HEK293T (cell line): ENCODE data around the gene HPS1.

ENCODE experiments used
- CTCF ChIA-PET: fragments of 350-600 bp; formaldehyde crosslinking; extraction: SDS; loops from one replicate; lab custom pipeline; 2021; ENCODE audit warnings: antibody characterized with exemption, inconsistent platforms; lab: Yijun Ruan, JAX
- POLR2A ChIA-PET: fragments of 350-600 bp; formaldehyde crosslinking; extraction: SDS; loops from one replicate; lab custom pipeline; 2020; ENCODE audit warnings: antibody characterized with exemption, inconsistent platforms; lab: Yijun Ruan, JAX
- DNase-seq: peaks from one replicate; pipeline ENCODE4 v3.0.0; 2012; ENCODE audit warnings: mixed read lengths; ENCODE audit errors: extremely low spot score
- ARNT ChIP-seq: fragments of 450-650 bp; IDR thresholded peaks from 2 replicates; pipeline ENCODE4 v1.6.1; 2017; ENCODE audit warnings: mild to moderate bottlenecking
- BHLHE40 ChIP-seq: fragments of 450-650 bp; IDR thresholded peaks from 2 replicates; pipeline ENCODE4 v1.6.1; 2016; ENCODE audit warnings: mild to moderate bottlenecking, moderate library complexity, borderline replicate concordance
- CTBP1 ChIP-seq: fragments of 450-650 bp; IDR thresholded peaks from 2 replicates; pipeline ENCODE4 v1.6.1; 2016; ENCODE audit warnings: borderline replicate concordance
- ELF4 ChIP-seq: fragments of 450-650 bp; IDR thresholded peaks from 2 replicates; pipeline ENCODE4 v1.6.1; 2017; ENCODE audit warnings: antibody characterized with exemption
- FOXA1 ChIP-seq: fragments of 450-650 bp; IDR thresholded peaks from 2 replicates; pipeline ENCODE4 v1.6.1; 2016; ENCODE audit warnings: mild to moderate bottlenecking
- FOXK2 ChIP-seq: fragments of 450-650 bp; IDR thresholded peaks from 2 replicates; pipeline ENCODE4 v1.6.1; 2016; ENCODE audit warnings: mild to moderate bottlenecking
- FOXM1 ChIP-seq: fragments of 450-650 bp; IDR thresholded peaks from 2 replicates; pipeline ENCODE4 v1.6.1; 2017; ENCODE audit warnings: mild to moderate bottlenecking, borderline replicate concordance
- HDGF ChIP-seq: fragments of 450-650 bp; IDR thresholded peaks from 2 replicates; pipeline ENCODE4 v1.6.1; 2017; ENCODE audit warnings: antibody characterized with exemption, borderline replicate concordance
- L3MBTL2 ChIP-seq: fragments of 450-650 bp; conservative IDR thresholded peaks from 2 replicates; pipeline ENCODE4 v1.6.1; 2016; ENCODE audit warnings: mild to moderate bottlenecking
- LEF1 ChIP-seq: fragments of 450-650 bp; IDR thresholded peaks from 2 replicates; pipeline ENCODE4 v1.6.1; 2017; ENCODE audit warnings: mild to moderate bottlenecking, borderline replicate concordance
- NFRKB ChIP-seq: fragments of 450-650 bp; IDR thresholded peaks from 2 replicates; pipeline ENCODE4 v1.6.1; 2016; ENCODE audit warnings: mild to moderate bottlenecking, moderate library complexity
- PKNOX1 ChIP-seq: fragments of 450-650 bp; IDR thresholded peaks from 2 replicates; pipeline ENCODE4 v1.6.1; 2016
- SP1 ChIP-seq: fragments of 450-650 bp; IDR thresholded peaks from 2 replicates; pipeline ENCODE4 v1.6.1; 2017
- SUZ12 ChIP-seq: fragments of 450-650 bp; IDR thresholded peaks from 2 replicates; pipeline ENCODE4 v1.6.1; 2016; ENCODE audit warnings: mild to moderate bottlenecking
- TARDBP ChIP-seq: fragments of 450-650 bp; IDR thresholded peaks from 2 replicates; pipeline ENCODE4 v1.6.1; 2016
- ZNF384 ChIP-seq: fragments of 450-650 bp; IDR thresholded peaks from 2 replicates; pipeline ENCODE4 v1.6.1; 2016

Gene HPS1

DNA sequence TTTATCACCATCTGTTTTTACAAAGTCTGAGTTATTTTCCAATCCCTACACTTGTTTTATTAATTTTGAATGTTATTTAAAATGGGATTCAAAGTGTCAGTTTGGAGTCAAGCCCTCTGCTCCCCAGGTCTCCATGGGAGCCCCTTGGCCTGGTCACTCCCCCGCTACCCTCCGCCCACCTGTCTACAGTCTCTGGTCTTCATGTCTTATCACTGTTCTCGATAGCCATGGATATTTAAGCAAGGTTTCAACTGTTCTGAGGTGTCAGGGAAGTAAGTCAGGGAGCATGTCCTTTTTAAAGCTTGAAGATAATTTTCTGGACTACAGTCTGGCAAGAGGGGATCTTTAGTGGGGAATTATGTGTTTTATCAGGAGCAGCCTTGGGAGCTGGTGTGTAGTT, 19.1 kb upstream of the HPS1 start:
- POLR2A ChIA-PET: no interaction called here
- CTCF ChIA-PET: interaction anchor here (0.7 kb wide), 1 partner anchor 487 kb away, joined by 4 read pairs; no protein-coding TSS in a partner anchor
- no peak for DNase-seq
- no peak for TF ChIP-seq SUZ12
- no peak for TF ChIP-seq TARDBP
- no peak for TF ChIP-seq FOXK2

DNA sequence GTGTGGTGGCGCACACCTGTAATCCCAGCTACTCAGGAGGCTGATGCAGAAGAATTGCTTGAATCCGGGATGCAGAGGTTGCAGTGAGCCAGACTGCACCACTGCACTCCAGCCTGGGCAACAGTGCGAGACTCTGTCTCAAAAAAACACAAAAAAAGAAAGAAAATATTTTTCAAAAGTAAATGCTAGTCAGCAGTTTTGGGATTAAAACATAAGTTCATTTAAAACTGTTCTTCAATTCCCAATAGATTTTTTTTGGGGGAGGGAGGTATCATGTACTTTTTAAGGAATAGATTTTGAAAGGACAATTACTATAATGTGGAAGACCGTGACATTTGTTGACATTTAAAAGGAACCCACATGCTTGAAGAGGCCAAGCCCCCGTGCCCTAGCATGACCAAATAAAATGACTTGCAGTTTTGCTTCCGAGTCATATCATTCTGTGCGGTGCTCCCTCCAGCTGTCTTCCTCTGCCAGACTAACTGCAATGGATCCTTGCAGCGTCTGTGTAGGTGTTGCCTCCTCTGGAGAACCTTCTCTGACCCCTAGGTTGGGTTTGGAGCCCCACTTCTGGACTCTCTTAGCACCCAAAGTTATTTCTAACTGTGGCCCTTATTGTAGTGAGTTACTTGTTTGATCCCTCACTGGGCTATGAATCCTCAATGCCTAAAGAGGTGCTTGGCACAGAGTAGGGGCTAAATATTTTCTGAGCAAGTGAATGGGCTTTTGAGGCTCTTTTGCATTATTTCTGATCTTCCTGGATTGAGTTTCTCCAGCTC, 17.4 kb upstream of the HPS1 start:
- CTCF ChIA-PET: no interaction called here
- POLR2A ChIA-PET: no interaction called here
- no peak for DNase-seq
- no peak for TF ChIP-seq HDGF
- no peak for TF ChIP-seq LEF1

- DNase-seq: no peak
- ChIA-PET CTCF (no interaction called here), POLR2A (no interaction called here)
- TF ChIP-seq ARNT: no peak
- no peak for TF ChIP-seq FOXM1
- no peak for TF ChIP-seq NFRKB
- TF ChIP-seq ZNF384: no peak
- TF ChIP-seq HDGF: no peak
- no peak for TF ChIP-seq LEF1
- no peak for TF ChIP-seq CTBP1
- no peak for TF ChIP-seq SP1
- TF ChIP-seq TARDBP: no peak
- no peak for TF ChIP-seq PKNOX1
- TF ChIP-seq FOXA1: no peak
Observed at GRCh38 chr10:98463016-98463415, 16.3 kb upstream of the HPS1 start.

DNA sequence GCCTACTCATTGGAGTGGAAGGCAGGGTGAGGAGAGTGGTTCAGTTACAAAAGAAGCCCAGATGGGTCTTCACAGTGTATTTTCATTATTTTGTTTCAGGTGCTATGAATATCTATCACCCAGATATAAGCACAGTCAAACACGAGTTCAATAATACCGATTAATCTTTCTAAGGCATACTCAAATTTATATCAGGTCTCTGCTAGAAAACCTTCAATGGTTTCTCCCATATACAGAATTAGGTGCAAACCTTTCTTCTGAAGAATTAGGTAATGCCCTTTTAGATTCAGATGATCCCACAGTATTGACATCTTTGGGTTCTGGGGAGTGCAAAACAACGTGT, 14.7 kb upstream of the HPS1 start:
- POLR2A ChIA-PET: interaction anchor here (0.8 to 1.0 kb wide), 5 partner anchors 19 to 875 kb away, joined by 3 read pairs; partner anchors contain the start of genes PYROXD2 and R3HCC1L
- no peak for DNase-seq
- TF ChIP-seq ARNT (no peak), TARDBP (no peak), LEF1 (no peak), FOXK2 (no peak), ZNF384 (no peak), FOXM1 (no peak), NFRKB (no peak), FOXA1 (no peak), SUZ12 (no peak), PKNOX1 (no peak), HDGF (no peak), BHLHE40 (no peak), L3MBTL2 (no peak)
- CTCF ChIA-PET: no interaction called here

DNA sequence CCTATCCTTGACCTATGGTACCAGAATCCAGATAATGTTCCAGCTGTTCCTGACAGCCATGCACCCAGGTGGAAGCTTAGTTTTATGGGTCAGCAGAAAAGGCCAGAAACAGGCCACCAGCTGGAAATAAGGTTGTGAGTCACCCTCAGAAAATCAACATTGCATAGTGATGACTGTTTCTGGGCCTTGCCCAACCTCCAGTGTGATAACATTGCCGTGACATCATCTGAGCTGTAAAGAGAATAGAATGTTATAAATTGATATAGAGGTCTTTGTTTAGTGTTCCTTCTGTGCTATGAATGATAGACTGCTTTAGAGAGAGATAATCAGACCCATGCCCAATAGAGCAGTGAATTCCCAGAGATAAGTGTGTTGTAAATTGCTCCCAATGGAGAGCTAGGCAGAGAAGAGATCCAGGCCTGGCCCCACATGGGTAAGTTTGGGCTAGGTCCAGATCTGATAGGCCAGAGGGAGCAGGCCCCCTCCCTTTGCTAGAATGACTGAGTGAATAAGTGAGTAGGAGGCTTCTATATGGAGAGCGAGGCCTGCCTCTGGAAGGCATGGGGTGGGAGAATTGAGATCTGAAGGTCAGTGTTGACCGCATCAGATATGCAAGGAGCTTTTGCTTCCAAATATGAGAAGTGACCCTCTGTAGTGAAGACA, 14.2 kb upstream of the HPS1 start:
- ChIA-PET POLR2A (interaction anchor here (0.8 to 1.0 kb wide), 5 partner anchors 18 to 876 kb away, joined by 3 read pairs; partner anchors contain the start of genes PYROXD2 and R3HCC1L), CTCF (interaction anchor here (0.5 to 1.1 kb wide), 2 partner anchors 35 to 1012 kb away, joined by 3 to 4 read pairs; no protein-coding TSS in a partner anchor)
- no peak for DNase-seq
- TF ChIP-seq FOXA1: no peak
- TF ChIP-seq FOXM1: no peak
- TF ChIP-seq CTBP1: no peak
- TF ChIP-seq ELF4: no peak
- TF ChIP-seq L3MBTL2: no peak
- TF ChIP-seq NFRKB: no peak
- no peak for TF ChIP-seq ARNT
- no peak for TF ChIP-seq TARDBP

DNA sequence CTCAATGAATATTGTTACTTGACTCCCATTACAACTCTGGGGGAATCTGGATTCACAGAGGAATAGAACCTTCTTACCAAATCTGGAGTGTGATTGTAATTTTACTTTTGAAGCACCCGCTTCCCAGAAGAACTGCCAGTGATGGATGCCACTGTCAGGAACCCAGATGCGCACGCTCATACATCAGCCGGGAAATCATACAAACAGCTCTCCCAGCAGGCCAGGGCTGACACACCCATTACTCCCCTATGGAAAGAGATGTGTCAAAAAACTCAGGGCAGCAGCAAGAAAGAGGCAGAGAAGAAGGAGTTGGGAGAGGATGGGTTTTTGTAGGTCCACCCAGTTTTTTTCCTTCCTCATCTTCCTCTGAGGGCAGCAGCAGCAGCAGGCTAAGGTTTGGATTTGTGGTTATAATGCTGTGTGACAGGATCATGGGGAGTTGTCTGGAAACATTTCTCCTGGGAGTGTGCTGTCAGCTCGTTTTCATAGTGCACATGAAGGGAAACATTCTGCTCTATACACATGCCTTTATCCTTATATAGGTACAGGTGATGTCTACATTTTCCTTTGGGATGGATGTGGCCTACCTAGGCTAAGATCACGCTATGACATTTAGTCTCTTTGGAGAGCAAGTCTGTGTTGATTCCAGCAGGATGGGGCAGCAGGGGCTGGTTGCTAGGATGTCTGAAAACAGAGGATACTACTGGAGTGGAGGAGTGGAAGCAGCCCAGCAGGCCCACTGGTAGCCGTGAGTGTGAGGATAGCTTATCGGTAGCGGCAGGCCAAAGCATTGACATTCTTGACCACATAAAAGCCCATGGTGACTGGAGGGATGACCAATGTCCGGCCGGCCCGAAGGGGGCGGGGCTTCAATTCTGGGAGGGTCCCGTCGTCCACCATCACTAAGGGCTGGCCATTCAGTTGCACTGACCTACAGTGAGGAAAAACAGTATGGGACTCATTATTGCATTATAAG, 12.4 kb upstream of the HPS1 start:
- TF ChIP-seq FOXK2 (no peak), ZNF384 (no peak), ELF4 (no peak), CTBP1 (no peak), L3MBTL2 (no peak), ARNT (no peak), LEF1 (no peak), NFRKB (no peak), BHLHE40 (no peak), TARDBP (no peak), SP1 (no peak), HDGF (no peak)
- DNase-seq: no peak
- ChIA-PET POLR2A (no interaction called here), CTCF (no interaction called here)
